Ascending aorta (tissue), 2 donors: ENCODE measurements around the gene CASQ1. TPM values are rescaled to one million over a fixed set of nuclear protein-coding genes. Genes with fewer than 3 reads are reported as not detected.

Experiments
- DNase-seq, 2 donors: peaks; one replicate each; pipeline ENCODE4 v3.0.0-alpha.2; 2019; ENCODE audit warnings: low spot score in 2 of 2
- H3K27ac ChIP-seq, 2 donors: fragments of 200-600 bp; sonication (generic); one replicate each; pipeline ENCODE4 v1.5.1; 2016 to 2017; ENCODE audit warnings: mild to moderate bottlenecking in 1 of 2
- H3K27me3 ChIP-seq: fragments of 200-600 bp; sonication (generic); one replicate; pipeline ENCODE4 v1.5.1; 2017
- H3K36me3 ChIP-seq, 2 donors: fragments of 200-600 bp; sonication (generic); one replicate each; pipeline ENCODE4 v1.5.1; 2016
- H3K4me1 ChIP-seq, 2 donors: fragments of 200-600 bp; sonication (generic); one replicate each; pipeline ENCODE4 v1.5.1; 2016 to 2017; ENCODE audit warnings: mild to moderate bottlenecking in 1 of 2
- H3K4me3 ChIP-seq, 2 donors: fragments of 200-600 bp; sonication (generic); one replicate each; pipeline ENCODE4 v1.5.1; 2016 to 2017; ENCODE audit warnings: mild to moderate bottlenecking in 1 of 2
- H3K9me3 ChIP-seq, 2 donors: fragments of 200-600 bp; sonication (generic); one replicate each; pipeline ENCODE4 v1.5.1; 2016
- intact Hi-C: fragments of 100-400 bp; cut with DNase I; formaldehyde crosslinking; loops from one replicate; pipeline ENCODE4 v1.15.1; 2023
- total RNA-seq: library from RNA; depleted of rRNA; stranded (reverse); fragments of >200 nt; gene quantifications from one replicate; pipeline ENCODE4 v1.1.0, GENCODE V29; 2016
- TF ChIP-seq, protein P1 (sequence below), 3 experiments: fragments of 200-600 bp in 2 of 3; fragments of 450-650 bp in 1 of 3; sonication (generic) in 2 of 3; IDR thresholded peaks; one replicate each; pipeline ENCODE4 v1.5.1; 2016 to 2019; ENCODE audit warnings: antibody characterized with exemption in 3 of 3, mild to moderate bottlenecking in 1 of 3, moderate library complexity in 1 of 3

CASQ1 gene
- total RNA-seq, 1 donor from 2014 or later: not detected

DNA sequence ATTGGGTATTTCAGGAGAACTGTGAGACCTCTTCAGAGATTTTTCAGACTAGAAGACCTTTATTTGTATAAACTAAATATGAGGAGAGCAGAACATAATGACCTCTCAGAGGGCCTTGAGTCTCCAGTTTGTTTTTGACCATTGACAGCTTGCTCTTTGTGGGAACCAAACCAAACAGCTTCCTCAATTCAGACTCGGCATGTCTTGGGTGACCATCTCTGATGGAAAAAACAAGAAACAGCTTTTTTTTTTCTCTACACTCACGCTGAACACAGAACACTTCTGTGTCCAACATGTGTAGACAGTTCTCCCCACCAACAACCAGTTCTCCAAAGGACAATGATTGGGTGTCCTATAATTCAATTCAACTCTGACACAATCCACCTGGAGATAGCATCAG lies 27.4 kb upstream of the CASQ1 start:
- no peak for DNase-seq
- Histone ChIP-seq H3K27me3 (no peaks in the 10 kb centered on the region), H3K36me3 (no peaks in the 10 kb centered on the region), H3K4me1 (no peaks in the 10 kb centered on the region), H3K4me3 (no peak overlapping the region), H3K9me3 (no peaks in the 10 kb centered on the region), H3K27ac (no peak overlapping the region)
- TF ChIP-seq, protein P1, sequence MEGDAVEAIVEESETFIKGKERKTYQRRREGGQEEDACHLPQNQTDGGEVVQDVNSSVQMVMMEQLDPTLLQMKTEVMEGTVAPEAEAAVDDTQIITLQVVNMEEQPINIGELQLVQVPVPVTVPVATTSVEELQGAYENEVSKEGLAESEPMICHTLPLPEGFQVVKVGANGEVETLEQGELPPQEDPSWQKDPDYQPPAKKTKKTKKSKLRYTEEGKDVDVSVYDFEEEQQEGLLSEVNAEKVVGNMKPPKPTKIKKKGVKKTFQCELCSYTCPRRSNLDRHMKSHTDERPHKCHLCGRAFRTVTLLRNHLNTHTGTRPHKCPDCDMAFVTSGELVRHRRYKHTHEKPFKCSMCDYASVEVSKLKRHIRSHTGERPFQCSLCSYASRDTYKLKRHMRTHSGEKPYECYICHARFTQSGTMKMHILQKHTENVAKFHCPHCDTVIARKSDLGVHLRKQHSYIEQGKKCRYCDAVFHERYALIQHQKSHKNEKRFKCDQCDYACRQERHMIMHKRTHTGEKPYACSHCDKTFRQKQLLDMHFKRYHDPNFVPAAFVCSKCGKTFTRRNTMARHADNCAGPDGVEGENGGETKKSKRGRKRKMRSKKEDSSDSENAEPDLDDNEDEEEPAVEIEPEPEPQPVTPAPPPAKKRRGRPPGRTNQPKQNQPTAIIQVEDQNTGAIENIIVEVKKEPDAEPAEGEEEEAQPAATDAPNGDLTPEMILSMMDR (IDR thresholded peaks at IDR 0.05): no peak
- intact Hi-C loops: loop anchor here (10.0 kb wide), 1 partner anchor 58 kb away; no protein-coding TSS in a partner anchor

DNA sequence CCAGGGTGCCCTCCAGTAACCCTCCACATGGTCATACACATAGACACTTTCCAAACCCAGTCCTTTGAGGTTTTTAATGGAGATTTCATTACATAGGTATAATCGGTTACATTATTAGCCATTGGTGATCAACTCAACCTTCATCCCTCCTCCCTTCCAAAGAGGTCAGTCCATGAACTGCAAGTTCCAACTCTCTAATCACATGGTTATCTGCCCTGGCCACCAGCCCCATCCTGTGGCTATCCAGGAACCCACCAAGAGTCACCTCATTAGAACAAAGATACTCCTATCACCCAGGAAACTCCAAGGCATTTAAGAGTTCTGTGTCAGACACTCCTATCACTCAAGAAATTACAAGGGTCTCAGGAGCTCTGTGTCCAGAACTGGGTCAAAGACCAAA lies 26.8 kb upstream of the CASQ1 start:
- TF ChIP-seq, protein P1 (IDR thresholded peaks at IDR 0.05): no peak
- H3K36me3 ChIP-seq: no peaks in the 10 kb centered on the region
- H3K4me3 ChIP-seq: no peak overlapping the region
- no peaks in the 10 kb centered on the region for H3K9me3 ChIP-seq
- no peak overlapping the region for H3K27ac ChIP-seq
- peak in 1 of 2 donors; percentile 24 for DNase-seq
- H3K27me3 ChIP-seq: no peaks in the 10 kb centered on the region
- H3K4me1 ChIP-seq: no peaks in the 10 kb centered on the region
- intact Hi-C loops: loop anchor here (10.0 kb wide), 1 partner anchor 59 kb away; no protein-coding TSS in a partner anchor

DNA sequence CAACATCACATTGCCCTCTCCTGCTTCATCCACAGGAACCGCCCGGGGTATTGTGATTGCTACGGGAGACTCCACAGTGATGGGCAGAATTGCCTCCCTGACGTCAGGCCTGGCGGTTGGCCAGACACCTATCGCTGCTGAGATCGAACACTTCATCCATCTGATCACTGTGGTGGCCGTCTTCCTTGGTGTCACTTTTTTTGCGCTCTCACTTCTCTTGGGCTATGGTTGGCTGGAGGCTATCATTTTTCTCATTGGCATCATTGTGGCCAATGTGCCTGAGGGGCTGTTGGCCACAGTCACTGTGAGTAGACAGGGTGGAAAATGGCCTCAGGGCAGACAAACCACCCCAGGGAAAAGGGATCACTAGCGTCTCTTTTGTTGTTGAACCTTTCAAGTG lies 26.3 kb upstream of the CASQ1 start:
- no peaks in the 10 kb centered on the region for H3K36me3 ChIP-seq
- intact Hi-C loops: loop anchor here (10.0 kb wide), 1 partner anchor 59 kb away; no protein-coding TSS in a partner anchor
- no peak overlapping the region for H3K27ac ChIP-seq
- TF ChIP-seq, protein P1 (IDR thresholded peaks at IDR 0.05): no peak
- no peaks in the 10 kb centered on the region for H3K9me3 ChIP-seq
- peak in 1 of 2 donors; percentile 42 for DNase-seq
- H3K4me3 ChIP-seq: no peak overlapping the region
- H3K4me1 ChIP-seq: no peaks in the 10 kb centered on the region
- no peaks in the 10 kb centered on the region for H3K27me3 ChIP-seq

DNA sequence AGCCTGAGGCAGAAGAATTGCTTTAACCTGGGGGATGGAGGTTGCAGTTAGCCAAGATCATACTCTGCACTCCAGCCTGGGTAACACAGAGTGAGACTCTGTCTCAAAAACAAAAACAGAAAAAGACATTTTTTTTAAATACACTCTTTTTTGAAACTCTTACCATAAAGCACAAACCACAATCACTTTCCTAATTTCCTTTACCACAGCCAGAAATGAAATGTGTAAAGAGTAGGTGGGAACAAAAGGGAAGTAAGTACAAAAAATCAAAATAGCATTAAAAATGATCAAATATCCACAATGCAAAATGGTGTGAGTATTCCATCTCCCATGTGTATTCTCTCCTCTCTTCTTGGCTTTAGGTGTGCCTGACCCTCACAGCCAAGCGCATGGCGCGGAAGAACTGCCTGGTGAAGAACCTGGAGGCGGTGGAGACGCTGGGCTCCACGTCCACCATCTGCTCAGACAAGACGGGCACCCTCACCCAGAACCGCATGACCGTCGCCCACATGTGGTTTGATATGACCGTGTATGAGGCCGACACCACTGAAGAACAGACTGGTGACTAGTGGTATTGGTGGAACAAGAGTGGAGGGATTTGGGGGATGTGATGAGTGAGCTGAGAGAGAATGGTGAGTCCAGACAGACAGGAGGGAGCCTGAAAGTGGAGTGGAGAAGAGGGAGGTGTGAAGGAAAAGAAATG lies 24.1 kb upstream of the CASQ1 start:
- TF ChIP-seq, protein P1 (IDR thresholded peaks at IDR 0.05): no peak
- H3K27ac ChIP-seq: no peak overlapping the region
- intact Hi-C loops: loop anchor here (10.0 kb wide), 1 partner anchor 62 kb away; no protein-coding TSS in a partner anchor
- no peaks in the 10 kb centered on the region for H3K4me1 ChIP-seq
- no peaks in the 10 kb centered on the region for H3K9me3 ChIP-seq
- DNase-seq: peak in 1 of 2 donors; percentile 22
- H3K36me3 ChIP-seq: no peaks in the 10 kb centered on the region
- H3K4me3 ChIP-seq: no peak overlapping the region
- H3K27me3 ChIP-seq: no peaks in the 10 kb centered on the region

DNA sequence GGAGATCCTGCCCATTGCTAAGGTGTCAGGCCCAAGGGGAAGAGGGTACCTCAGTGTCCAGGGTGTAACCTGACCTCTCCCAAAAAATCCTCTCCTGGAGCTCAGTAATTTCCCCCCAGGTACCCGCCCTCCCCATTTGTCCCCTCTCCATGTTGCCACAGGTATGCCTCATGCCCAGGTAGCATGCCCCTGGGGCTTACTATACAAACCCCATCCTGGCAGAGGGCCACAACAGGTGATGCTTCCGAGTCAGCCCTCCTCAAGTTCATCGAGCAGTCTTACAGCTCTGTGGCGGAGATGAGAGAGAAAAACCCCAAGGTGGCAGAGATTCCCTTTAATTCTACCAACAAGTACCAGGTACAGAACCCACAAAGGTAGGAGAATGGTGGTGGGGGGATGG lies 23.3 kb upstream of the CASQ1 start:
- H3K27me3 ChIP-seq: no peaks in the 10 kb centered on the region
- H3K4me3 ChIP-seq: no peak overlapping the region
- H3K36me3 ChIP-seq: no peaks in the 10 kb centered on the region
- intact Hi-C loops: loop anchor here (10.0 kb wide), 1 partner anchor 62 kb away; no protein-coding TSS in a partner anchor
- TF ChIP-seq, protein P1 (IDR thresholded peaks at IDR 0.05): no peak
- no peak overlapping the region for H3K27ac ChIP-seq
- H3K4me1 ChIP-seq: no peaks in the 10 kb centered on the region
- no peaks in the 10 kb centered on the region for H3K9me3 ChIP-seq
- peak in 1 of 2 donors; percentile 55 for DNase-seq
